ENCODE results near the gene TBC1D10B. TPM values are rescaled to one million over a fixed set of nuclear protein-coding genes. Genes with fewer than 3 reads are reported as not detected.

TBC1D10B gene
- total RNA-seq, 1 donor from 2014 or later: 8.2 TPM

DNA sequence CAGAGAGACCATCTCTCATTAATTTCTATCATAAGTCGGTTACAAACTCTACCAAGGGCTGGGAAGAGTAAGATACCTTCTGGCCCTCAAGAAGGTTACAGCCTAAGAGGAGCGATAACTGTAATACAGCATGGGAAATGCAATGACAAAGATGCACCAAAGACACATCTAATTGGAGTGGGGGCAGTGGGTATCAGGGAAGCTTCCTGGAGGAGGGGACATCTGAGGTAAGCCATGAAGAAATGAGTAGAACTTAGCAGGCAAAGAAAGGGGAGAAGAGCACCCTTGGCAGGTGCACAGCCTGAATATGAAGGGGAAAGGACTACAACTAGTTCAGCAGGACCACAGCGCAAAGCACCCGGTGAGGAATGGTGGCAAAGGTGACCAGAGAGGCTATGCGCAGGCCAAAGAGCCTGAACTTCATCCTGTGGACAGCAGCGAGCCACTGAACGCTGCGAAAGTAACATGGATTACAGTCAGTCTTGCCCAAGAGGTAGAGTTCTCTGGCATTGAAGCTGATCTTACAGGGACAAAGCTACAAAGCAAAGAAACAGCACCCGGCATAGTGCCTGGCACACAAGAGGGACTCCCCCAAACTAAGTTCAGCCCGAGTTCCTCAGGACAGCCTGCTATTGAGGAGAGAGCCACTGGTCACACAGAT, 2.8 kb downstream of the TBC1D10B start:
- DNase-seq (ENCODE audit: low spot score): no peak
- Histone ChIP-seq H3K9me3 (ENCODE audit: low read depth) (no peaks in the 10 kb centered on the region), H3K27ac (no peak overlapping the region)

DNA sequence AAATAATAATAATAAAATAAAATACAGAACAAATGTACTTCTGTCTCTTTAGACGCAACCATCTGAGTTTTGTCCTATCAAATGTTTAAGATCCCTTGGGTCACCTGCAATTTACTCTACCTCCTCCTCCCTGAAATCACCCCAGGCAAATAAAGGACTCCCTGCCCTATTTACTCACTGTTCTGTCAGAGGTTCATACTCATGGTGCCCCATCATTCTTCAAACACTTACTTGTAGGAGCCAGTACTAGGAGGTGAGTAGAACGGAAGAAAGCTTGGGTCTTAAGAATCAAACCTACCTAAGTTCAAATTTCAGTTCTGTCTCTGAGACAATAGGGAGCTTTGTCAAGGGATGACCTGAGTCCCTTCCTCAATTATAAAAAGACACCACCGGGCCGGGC, 3.8 kb downstream of the TBC1D10B start:
- H3K27me3 ChIP-seq: no peaks in the 10 kb centered on the region
- Mint-ChIP-seq H3K4me1 (peaks cover 34% of the 10 kb centered on the region), H3K4me3 (peak overlapping the region; percentile 90), H3K36me3 (peaks cover 24% of the 10 kb centered on the region), H3K27ac (no peak overlapping the region), H3K27me3 (ENCODE audit: insufficient read depth, low read depth) (peaks cover 3% of the 10 kb centered on the region), H3K9me3 (no peaks in the 10 kb centered on the region)
- H3K36me3 ChIP-seq: no peaks in the 10 kb centered on the region
- no peaks in the 10 kb centered on the region for H3K9me3 ChIP-seq (ENCODE audit: low read depth)
- H3K79me2 ChIP-seq (ENCODE audit: low read depth): peaks cover 54% of the 10 kb centered on the region
- H2AFZ ChIP-seq (replicated peaks): no peak overlapping the region
- no peak overlapping the region for H3K9ac ChIP-seq
- no peak overlapping the region for H3K4me2 ChIP-seq
- peaks cover 15% of the 10 kb centered on the region for H3K4me1 ChIP-seq
- no peak overlapping the region for H3K27ac ChIP-seq
- no peak for TF ChIP-seq EZH2 (IDR thresholded peaks at IDR 0.05)
- no peak for TF ChIP-seq EZH2phosphoT487 (IDR thresholded peaks at IDR 0.05)
- TF ChIP-seq, protein P1, sequence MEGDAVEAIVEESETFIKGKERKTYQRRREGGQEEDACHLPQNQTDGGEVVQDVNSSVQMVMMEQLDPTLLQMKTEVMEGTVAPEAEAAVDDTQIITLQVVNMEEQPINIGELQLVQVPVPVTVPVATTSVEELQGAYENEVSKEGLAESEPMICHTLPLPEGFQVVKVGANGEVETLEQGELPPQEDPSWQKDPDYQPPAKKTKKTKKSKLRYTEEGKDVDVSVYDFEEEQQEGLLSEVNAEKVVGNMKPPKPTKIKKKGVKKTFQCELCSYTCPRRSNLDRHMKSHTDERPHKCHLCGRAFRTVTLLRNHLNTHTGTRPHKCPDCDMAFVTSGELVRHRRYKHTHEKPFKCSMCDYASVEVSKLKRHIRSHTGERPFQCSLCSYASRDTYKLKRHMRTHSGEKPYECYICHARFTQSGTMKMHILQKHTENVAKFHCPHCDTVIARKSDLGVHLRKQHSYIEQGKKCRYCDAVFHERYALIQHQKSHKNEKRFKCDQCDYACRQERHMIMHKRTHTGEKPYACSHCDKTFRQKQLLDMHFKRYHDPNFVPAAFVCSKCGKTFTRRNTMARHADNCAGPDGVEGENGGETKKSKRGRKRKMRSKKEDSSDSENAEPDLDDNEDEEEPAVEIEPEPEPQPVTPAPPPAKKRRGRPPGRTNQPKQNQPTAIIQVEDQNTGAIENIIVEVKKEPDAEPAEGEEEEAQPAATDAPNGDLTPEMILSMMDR (IDR thresholded peaks at IDR 0.05): no peak
- H4K20me1 ChIP-seq (ENCODE audit: low read depth): peaks cover 28% of the 10 kb centered on the region
- no peak overlapping the region for H3K4me3 ChIP-seq
- peaks cover 24% of the 10 kb centered on the region for H3F3A ChIP-seq (ENCODE audit: low read depth)
- no peak for DNase-seq (ENCODE audit: low spot score)

More for the DNA sequence above, 2.8 kb downstream of the TBC1D10B start:
- Histone ChIP-seq H3K27me3 (no peaks in the 10 kb centered on the region), H3K4me2 (peak overlapping the region; percentile 91), H3K4me3 (peak overlapping the region; percentile 95), H3K4me1 (peaks cover 17% of the 10 kb centered on the region), H3K79me2 (ENCODE audit: low read depth) (peaks cover 54% of the 10 kb centered on the region), H3K9ac (peak overlapping the region; percentile 14), H3F3A (ENCODE audit: low read depth) (peaks cover 25% of the 10 kb centered on the region), H4K20me1 (ENCODE audit: low read depth) (peaks cover 28% of the 10 kb centered on the region), H2AFZ (replicated peaks) (no peak overlapping the region), H3K36me3 (no peaks in the 10 kb centered on the region)
- peak overlapping the region; percentile 24 for H3K27ac Mint-ChIP-seq
- peak overlapping the region; percentile 90 for H3K4me3 Mint-ChIP-seq
- H3K9me3 Mint-ChIP-seq: no peaks in the 10 kb centered on the region
- peaks cover 21% of the 10 kb centered on the region for H3K36me3 Mint-ChIP-seq
- peaks cover 39% of the 10 kb centered on the region for H3K4me1 Mint-ChIP-seq
- H3K27me3 Mint-ChIP-seq (ENCODE audit: insufficient read depth, low read depth): peaks cover 3% of the 10 kb centered on the region
- TF ChIP-seq, protein P1 (IDR thresholded peaks at IDR 0.05): no peak
- TF ChIP-seq EZH2phosphoT487 (IDR thresholded peaks at IDR 0.05): no peak
- TF ChIP-seq EZH2 (IDR thresholded peaks at IDR 0.05): no peak

DNA sequence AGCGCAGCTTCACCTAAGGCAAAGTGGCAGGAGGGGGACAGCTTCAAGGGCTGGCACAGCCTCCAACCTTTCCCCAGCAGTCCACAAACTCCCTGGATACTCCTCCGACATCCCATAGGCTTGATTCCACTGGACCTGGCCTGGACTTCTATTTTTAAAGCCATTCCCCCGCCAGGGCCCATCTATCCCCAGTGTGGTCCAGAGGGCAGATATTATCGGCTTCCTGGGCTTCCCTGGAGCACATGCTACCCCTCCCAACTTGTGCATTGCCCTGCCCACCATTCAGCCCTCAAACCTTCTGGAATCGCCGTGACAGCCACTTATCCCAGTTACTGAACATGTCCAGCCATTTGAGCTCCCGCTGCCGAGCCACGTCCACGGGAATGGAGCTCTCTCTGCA, 5.1 kb downstream of the TBC1D10B start:
- Histone ChIP-seq H3K9me3 (ENCODE audit: low read depth) (no peaks in the 10 kb centered on the region), H2AFZ (replicated peaks) (no peak overlapping the region), H4K20me1 (ENCODE audit: low read depth) (peaks cover 28% of the 10 kb centered on the region), H3F3A (ENCODE audit: low read depth) (peaks cover 19% of the 10 kb centered on the region), H3K27me3 (no peaks in the 10 kb centered on the region), H3K27ac (no peak overlapping the region), H3K4me3 (no peak overlapping the region), H3K9ac (no peak overlapping the region), H3K4me1 (peaks cover 12% of the 10 kb centered on the region), H3K36me3 (no peaks in the 10 kb centered on the region), H3K79me2 (ENCODE audit: low read depth) (peaks cover 54% of the 10 kb centered on the region), H3K4me2 (no peak overlapping the region)
- H3K4me3 Mint-ChIP-seq: peak overlapping the region; percentile 33
- H3K27ac Mint-ChIP-seq: no peak overlapping the region
- TF ChIP-seq, protein P1 (IDR thresholded peaks at IDR 0.05): no peak
- TF ChIP-seq EZH2 (IDR thresholded peaks at IDR 0.05) (no peak), EZH2phosphoT487 (IDR thresholded peaks at IDR 0.05) (no peak)
- H3K9me3 Mint-ChIP-seq: no peaks in the 10 kb centered on the region
- no peak for DNase-seq (ENCODE audit: low spot score)
- H3K4me1 Mint-ChIP-seq: peaks cover 30% of the 10 kb centered on the region
- H3K27me3 Mint-ChIP-seq (ENCODE audit: insufficient read depth, low read depth): peaks cover 5% of the 10 kb centered on the region
- H3K36me3 Mint-ChIP-seq: peaks cover 29% of the 10 kb centered on the region

Measured in neural progenitor cell (in vitro differentiated cells).